Measurements from ENCODE around the gene CASR. TPM values are rescaled to one million over a fixed set of nuclear protein-coding genes. Genes with fewer than 3 reads are reported as not detected.
"Not testable (repeated sequence)": the region's sequence is repeated elsewhere in the genome, so short reads cannot be mapped to it uniquely, and the experiment has no call there.

CASR gene
- total RNA-seq, 1 donor = not detected

- no peaks in the 10 kb centered on the region for H3K27me3 ChIP-seq (ENCODE audit: insufficient read depth, low read length)
- no peaks in the 10 kb centered on the region for H3K4me1 ChIP-seq (ENCODE audit: insufficient read depth, low read length)
- H3K4me3 ChIP-seq (ENCODE audit: insufficient read depth, low read length) = no peak overlapping the region
- H3K36me3 ChIP-seq (ENCODE audit: insufficient read depth, low read length) = no peaks in the 10 kb centered on the region
- no peaks in the 10 kb centered on the region for H4K20me1 ChIP-seq (ENCODE audit: insufficient read depth, low read length)
- no peak overlapping the region for H3K27ac ChIP-seq (ENCODE audit: low read depth, low read length)
- H3K9me3 ChIP-seq (ENCODE audit: low read depth, low read length) = no peaks in the 10 kb centered on the region
- no peak for DNase-seq (ENCODE audit: insufficient read length, low spot score, missing footprints)
- no peaks in the 10 kb centered on the region for H3K79me2 ChIP-seq (ENCODE audit: insufficient read depth, low read length)
- TF ChIP-seq, protein P1, sequence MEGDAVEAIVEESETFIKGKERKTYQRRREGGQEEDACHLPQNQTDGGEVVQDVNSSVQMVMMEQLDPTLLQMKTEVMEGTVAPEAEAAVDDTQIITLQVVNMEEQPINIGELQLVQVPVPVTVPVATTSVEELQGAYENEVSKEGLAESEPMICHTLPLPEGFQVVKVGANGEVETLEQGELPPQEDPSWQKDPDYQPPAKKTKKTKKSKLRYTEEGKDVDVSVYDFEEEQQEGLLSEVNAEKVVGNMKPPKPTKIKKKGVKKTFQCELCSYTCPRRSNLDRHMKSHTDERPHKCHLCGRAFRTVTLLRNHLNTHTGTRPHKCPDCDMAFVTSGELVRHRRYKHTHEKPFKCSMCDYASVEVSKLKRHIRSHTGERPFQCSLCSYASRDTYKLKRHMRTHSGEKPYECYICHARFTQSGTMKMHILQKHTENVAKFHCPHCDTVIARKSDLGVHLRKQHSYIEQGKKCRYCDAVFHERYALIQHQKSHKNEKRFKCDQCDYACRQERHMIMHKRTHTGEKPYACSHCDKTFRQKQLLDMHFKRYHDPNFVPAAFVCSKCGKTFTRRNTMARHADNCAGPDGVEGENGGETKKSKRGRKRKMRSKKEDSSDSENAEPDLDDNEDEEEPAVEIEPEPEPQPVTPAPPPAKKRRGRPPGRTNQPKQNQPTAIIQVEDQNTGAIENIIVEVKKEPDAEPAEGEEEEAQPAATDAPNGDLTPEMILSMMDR (IDR thresholded peaks at IDR 0.05; ENCODE audit: extremely low read depth, low read depth, low read length) = no peak
- H2AFZ ChIP-seq (ENCODE audit: low read length) = no peak overlapping the region
- H3K4me2 ChIP-seq (ENCODE audit: insufficient read depth, low read length) = no peak overlapping the region
These were observed 15.8 kb upstream of the CASR start for GRCh38 chr3:122167630-122168029.

GRCh38 chr3:122168044-122168443 is 15.4 kb upstream of the CASR start:
- H3K27ac ChIP-seq (ENCODE audit: low read depth, low read length) = no peak overlapping the region
- H3K4me1 ChIP-seq (ENCODE audit: insufficient read depth, low read length) = no peaks in the 10 kb centered on the region
- no peaks in the 10 kb centered on the region for H3K79me2 ChIP-seq (ENCODE audit: insufficient read depth, low read length)
- H4K20me1 ChIP-seq (ENCODE audit: insufficient read depth, low read length) = no peaks in the 10 kb centered on the region
- H3K4me3 ChIP-seq (ENCODE audit: insufficient read depth, low read length) = no peak overlapping the region
- DNase-seq (ENCODE audit: insufficient read length, low spot score, missing footprints) = no peak
- no peaks in the 10 kb centered on the region for H3K36me3 ChIP-seq (ENCODE audit: insufficient read depth, low read length)
- TF ChIP-seq, protein P1 (IDR thresholded peaks at IDR 0.05; ENCODE audit: extremely low read depth, low read depth, low read length) = no peak
- no peaks in the 10 kb centered on the region for H3K9me3 ChIP-seq (ENCODE audit: low read depth, low read length)
- no peaks in the 10 kb centered on the region for H3K27me3 ChIP-seq (ENCODE audit: insufficient read depth, low read length)
- H3K4me2 ChIP-seq (ENCODE audit: insufficient read depth, low read length) = no peak overlapping the region
- no peak overlapping the region for H2AFZ ChIP-seq (ENCODE audit: low read length)

DNA sequence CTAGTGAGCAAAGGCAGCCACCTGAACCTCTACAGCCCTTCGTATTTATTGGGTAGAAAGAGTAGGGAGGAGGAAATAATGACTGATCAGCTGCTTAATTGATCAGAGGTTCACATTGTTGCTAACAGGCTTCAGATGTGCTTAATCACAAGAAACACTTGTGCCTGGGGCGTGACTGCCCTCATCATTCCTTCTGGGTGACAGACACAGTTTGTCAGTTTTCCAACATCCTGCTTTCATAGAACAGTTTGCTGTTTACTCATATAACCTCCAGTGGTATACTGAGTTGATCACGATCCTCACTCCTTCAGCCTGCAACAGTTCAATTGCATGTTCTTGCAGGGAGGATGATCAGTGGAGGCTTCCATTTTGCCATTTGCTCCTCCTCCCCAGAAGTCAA is 13.6 kb upstream of the CASR start:
- no peaks in the 10 kb centered on the region for H3K27me3 ChIP-seq (ENCODE audit: insufficient read depth, low read length)
- no peak overlapping the region for H3K27ac ChIP-seq (ENCODE audit: low read depth, low read length)
- no peaks in the 10 kb centered on the region for H3K36me3 ChIP-seq (ENCODE audit: insufficient read depth, low read length)
- no peaks in the 10 kb centered on the region for H4K20me1 ChIP-seq (ENCODE audit: insufficient read depth, low read length)
- no peak overlapping the region for H3K4me3 ChIP-seq (ENCODE audit: insufficient read depth, low read length)
- no peak overlapping the region for H3K4me2 ChIP-seq (ENCODE audit: insufficient read depth, low read length)
- H3K9me3 ChIP-seq (ENCODE audit: low read depth, low read length) = no peaks in the 10 kb centered on the region
- no peak for DNase-seq (ENCODE audit: insufficient read length, low spot score, missing footprints)
- no peak overlapping the region for H2AFZ ChIP-seq (ENCODE audit: low read length)
- TF ChIP-seq, protein P1 (IDR thresholded peaks at IDR 0.05; ENCODE audit: extremely low read depth, low read depth, low read length) = no peak
- no peaks in the 10 kb centered on the region for H3K79me2 ChIP-seq (ENCODE audit: insufficient read depth, low read length)
- no peaks in the 10 kb centered on the region for H3K4me1 ChIP-seq (ENCODE audit: insufficient read depth, low read length)

- not testable (repeated sequence) for H3K36me3 ChIP-seq (ENCODE audit: insufficient read depth, low read length); H3K9me3 ChIP-seq (ENCODE audit: low read depth, low read length); H3K4me1 ChIP-seq (ENCODE audit: insufficient read depth, low read length); H3K4me3 ChIP-seq (ENCODE audit: insufficient read depth, low read length); H4K20me1 ChIP-seq (ENCODE audit: insufficient read depth, low read length); H3K79me2 ChIP-seq (ENCODE audit: insufficient read depth, low read length); DNase-seq (ENCODE audit: insufficient read length, low spot score, missing footprints); H2AFZ ChIP-seq (ENCODE audit: low read length); H3K4me2 ChIP-seq (ENCODE audit: insufficient read depth, low read length); H3K27ac ChIP-seq (ENCODE audit: low read depth, low read length); H3K27me3 ChIP-seq (ENCODE audit: insufficient read depth, low read length)
These were observed 12.1 kb upstream of the CASR start for GRCh38 chr3:122171361-122171760.
